Activated naive CD8-positive, alpha-beta T cell treated with anti-CD3 and anti-CD28 coated beads, Interleukin-2, amount 50 U/mL, for 16 hours (primary cell): ENCODE data around the gene RHOJ.
"Not testable (repeated sequence)": the region's sequence is repeated elsewhere in the genome, so short reads cannot be mapped to it uniquely, and the experiment has no call there.

Source experiments
- DNase-seq: peaks from one replicate; pipeline ENCODE4 v3.0.0-alpha.2; 2020; ENCODE audit warnings: low read depth, low spot score

Gene RHOJ

GRCh38 chr14:63204407-63205043, at the start of gene RHOJ:
RHOJ (plus strand) TSS chr14:63204443; CDS start chr14:63204870, 427 bp downstream.
- no peak for DNase-seq

GRCh38 chr14:63155511-63156185, 48.6 kb upstream of the RHOJ start:
- DNase-seq: no peak

GRCh38 chr14:63157195-63157594, 47.0 kb upstream of the RHOJ start:
- DNase-seq: no peak

- no peak for DNase-seq
Measured at GRCh38 chr14:63163306-63163705, 40.9 kb upstream of the RHOJ start.

GRCh38 chr14:63164108-63164683, 40.0 kb upstream of the RHOJ start:
- no peak for DNase-seq

- not testable (repeated sequence) for DNase-seq
Measured at GRCh38 chr14:63165267-63165666, 39.0 kb upstream of the RHOJ start.

- DNase-seq: no peak
Measured at GRCh38 chr14:63167044-63167443, 37.2 kb upstream of the RHOJ start.

- DNase-seq: no peak
Measured at GRCh38 chr14:63174760-63175191, 29.5 kb upstream of the RHOJ start.

- no peak for DNase-seq
Measured at GRCh38 chr14:63175531-63175930, 28.7 kb upstream of the RHOJ start.

GRCh38 chr14:63178912-63179311, 25.3 kb upstream of the RHOJ start:
- no peak for DNase-seq

- DNase-seq: no peak
Measured at GRCh38 chr14:63179383-63179782, 24.9 kb upstream of the RHOJ start.

GRCh38 chr14:63180011-63180410, 24.2 kb upstream of the RHOJ start:
- no peak for DNase-seq

GRCh38 chr14:63182968-63183367, 21.3 kb upstream of the RHOJ start:
- DNase-seq: no peak

GRCh38 chr14:63186453-63186852, 17.8 kb upstream of the RHOJ start:
- DNase-seq: no peak

- DNase-seq: no peak
Measured at GRCh38 chr14:63191211-63191610, 13.0 kb upstream of the RHOJ start.

- DNase-seq: no peak
Measured at GRCh38 chr14:63192085-63192484, 12.2 kb upstream of the RHOJ start.

- no peak for DNase-seq
Measured at GRCh38 chr14:63193236-63193635, 11.0 kb upstream of the RHOJ start.

GRCh38 chr14:63200035-63200740, 4.1 kb upstream of the RHOJ start:
- DNase-seq: no peak

- no peak for DNase-seq
Measured at GRCh38 chr14:63200767-63201166, 3.5 kb upstream of the RHOJ start.

GRCh38 chr14:63203015-63203414, 1.2 kb upstream of the RHOJ start:
- no peak for DNase-seq

GRCh38 chr14:63203618-63204406, 431 bp upstream of the RHOJ start:
- DNase-seq: no peak
